Measurements from ENCODE around the gene PDX1. TPM values are rescaled to one million over a fixed set of nuclear protein-coding genes. Genes with fewer than 3 reads are reported as not detected.
"Not testable (repeated sequence)": the region's sequence is repeated elsewhere in the genome, so short reads cannot be mapped to it uniquely, and the experiment has no call there.

PDX1 gene
- total RNA-seq, 4 donors from 2014 or later = not detected

GRCh38 chr13:27962982-27963381 lies 43.2 kb downstream of the PDX1 start:
- no peaks in the 10 kb centered on the region for H3K36me3 ChIP-seq
- H3K4me1 ChIP-seq = peaks cover 11 to 44% (median 14%) of the 10 kb centered on the region in 3 donors
- H3K27me3 ChIP-seq = peaks cover 40 to 100% (median 53%) of the 10 kb centered on the region in 4 donors
- H3K27ac ChIP-seq = no peak overlapping the region
- intact Hi-C loops (cut with DNase I) = no loop called here
- no peaks in the 10 kb centered on the region for H3K9me3 ChIP-seq
- no peak for TF ChIP-seq CTCF (IDR thresholded peaks at IDR 0.05)
- no peak for TF ChIP-seq POLR2A (IDR thresholded peaks at IDR 0.05)
- 67 to 79% methylated on average over 1 to 5 of the region's 9 CpGs for WGBS, 2 donors
- no peak for DNase-seq
- no peak overlapping the region for H3K4me3 ChIP-seq

DNA sequence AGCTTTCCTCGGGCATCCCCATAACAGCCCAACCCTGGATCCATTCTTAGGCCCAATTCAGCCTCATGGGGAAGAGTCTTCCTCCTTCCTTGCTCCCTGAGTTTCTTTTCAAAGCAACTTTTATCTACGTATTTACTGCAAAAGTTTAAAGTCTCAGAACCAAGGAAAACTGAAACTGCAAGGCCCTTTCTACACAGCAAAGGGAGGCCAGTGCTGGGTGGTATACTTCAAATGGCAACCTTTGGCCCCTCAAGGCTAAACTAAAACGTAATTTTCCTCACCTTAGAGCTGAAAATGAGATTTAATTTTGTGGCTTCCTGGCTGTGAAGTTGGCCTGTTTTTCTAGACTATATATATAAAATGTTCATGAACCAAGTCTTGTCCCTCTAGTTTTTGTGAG lies 43.7 kb downstream of the PDX1 start:
- Histone ChIP-seq H3K4me3 (no peak overlapping the region), H3K4me1 (peaks cover 16 to 49% (median 19%) of the 10 kb centered on the region in 3 donors), H3K27ac (no peak overlapping the region), H3K36me3 (no peaks in the 10 kb centered on the region), H3K9me3 (no peaks in the 10 kb centered on the region), H3K27me3 (peaks cover 45 to 100% (median 54%) of the 10 kb centered on the region in 4 donors)
- no peak for DNase-seq
- intact Hi-C loops (cut with DNase I) = no loop called here
- 68 to 69% methylated on average over 3 of the region's 3 CpGs for WGBS, 2 donors
- TF ChIP-seq CTCF (IDR thresholded peaks at IDR 0.05) (no peak), POLR2A (IDR thresholded peaks at IDR 0.05) (no peak)

GRCh38 chr13:27964206-27964605 lies 44.4 kb downstream of the PDX1 start:
- intact Hi-C loops (cut with DNase I); H3K27ac ChIP-seq: not testable (repeated sequence)
- 62 to 78% methylated on average over 7 to 13 of the region's 13 CpGs for WGBS, 2 donors

DNA sequence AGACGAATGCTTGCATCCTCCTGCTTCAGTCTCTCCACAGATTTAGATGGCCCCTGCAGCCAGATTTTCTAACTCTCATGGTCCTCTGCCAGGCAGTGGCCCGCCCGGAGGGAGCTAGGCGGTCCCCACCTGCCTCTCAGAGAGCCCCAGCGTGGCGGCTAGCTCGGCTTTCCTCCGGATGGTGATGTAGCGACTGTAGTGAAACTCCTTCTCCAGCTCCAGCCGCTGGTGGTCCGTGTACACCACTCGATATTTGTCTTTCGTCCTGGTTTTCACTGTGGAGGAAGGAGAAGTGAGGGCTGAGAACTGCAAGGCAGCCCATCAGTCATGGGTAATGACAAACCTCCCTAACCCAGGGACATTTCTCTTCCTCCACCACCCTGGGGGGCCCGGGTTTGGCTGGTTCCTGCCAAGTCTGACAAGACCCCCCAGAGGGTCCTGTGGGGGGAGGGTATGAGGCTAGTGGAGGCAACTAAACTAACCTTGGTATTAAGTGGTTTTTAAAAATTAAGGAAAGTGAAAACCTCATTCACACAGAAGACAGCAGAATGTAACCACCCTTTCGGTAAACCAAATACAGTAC lies 45.0 kb downstream of the PDX1 start:
- intact Hi-C loops (cut with DNase I) = no loop called here
- no peaks in the 10 kb centered on the region for H3K36me3 ChIP-seq
- H3K4me3 ChIP-seq = no peak overlapping the region
- no peaks in the 10 kb centered on the region for H3K9me3 ChIP-seq
- peaks cover 50 to 100% (median 55%) of the 10 kb centered on the region in 4 donors for H3K27me3 ChIP-seq
- no peak overlapping the region for H3K27ac ChIP-seq
- DNase-seq = no peak
- TF ChIP-seq CTCF (IDR thresholded peaks at IDR 0.05) (no peak), POLR2A (IDR thresholded peaks at IDR 0.05) (no peak)
- peaks cover 22 to 52% (median 26%) of the 10 kb centered on the region in 3 donors for H3K4me1 ChIP-seq
- 32 to 35% methylated on average over 3 to 12 of the region's 15 CpGs for WGBS, 2 donors

More at GRCh38 chr13:27964206-27964605, 44.4 kb downstream of the PDX1 start:
- not testable (repeated sequence) for H3K4me3 ChIP-seq, H3K9me3 ChIP-seq, H3K36me3 ChIP-seq, DNase-seq
- Histone ChIP-seq H3K27me3 (peaks cover 52 to 100% (median 54%) of the 10 kb centered on the region in 4 donors), H3K4me1 (peaks cover 22 to 56% (median 26%) of the 10 kb centered on the region in 3 donors)

GRCh38 chr13:27965343-27965739 lies 45.5 kb downstream of the PDX1 start:
- Histone ChIP-seq H3K27me3 (peaks cover 45 to 100% (median 54%) of the 10 kb centered on the region in 4 donors), H3K4me1 (peaks cover 20 to 49% (median 21%) of the 10 kb centered on the region in 3 donors), H3K36me3 (no peaks in the 10 kb centered on the region), H3K27ac (no peak overlapping the region), H3K4me3 (no peak overlapping the region), H3K9me3 (no peaks in the 10 kb centered on the region)
- DNase-seq = no peak
- 57 to 58% methylated on average over 7 of the region's 7 CpGs for WGBS, 2 donors
- intact Hi-C loops (cut with DNase I) = no loop called here
- TF ChIP-seq CTCF (IDR thresholded peaks at IDR 0.05) (no peak), POLR2A (IDR thresholded peaks at IDR 0.05) (no peak)
